TTC549 (cell line): Measurements from ENCODE around the gene C11orf98.
"Not testable (repeated sequence)": the region's sequence is repeated elsewhere in the genome, so short reads cannot be mapped to it uniquely, and the experiment has no call there.

Experiments
- FAIRE-seq: peaks from 2 replicates; lab custom pipeline; 2012; peaks lifted over from hg19 to GRCh38; lab: Jason Lieb, UNC

C11orf98 gene

DNA sequence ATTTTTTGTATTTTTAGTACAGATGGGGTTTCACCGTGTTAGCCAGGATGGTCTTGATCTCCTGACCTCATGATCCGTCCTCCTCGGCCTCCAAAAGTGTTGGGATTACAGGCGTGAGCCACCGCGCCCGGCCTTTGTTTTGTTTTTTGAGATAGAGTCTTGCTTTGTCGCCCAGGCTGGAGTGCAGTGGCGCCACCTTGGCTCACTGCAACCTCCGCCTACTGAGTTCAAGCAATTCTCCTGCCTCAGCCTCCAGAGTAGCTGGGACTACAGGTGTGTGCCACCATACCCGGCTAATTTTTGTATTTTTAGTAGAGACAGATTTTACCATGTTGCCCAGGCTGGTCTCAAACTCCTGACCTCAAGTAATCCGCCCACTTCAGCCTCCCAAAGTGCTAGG, 14.7 kb downstream of the C11orf98 start:
- FAIRE-seq, result not testable (repeated sequence)

DNA sequence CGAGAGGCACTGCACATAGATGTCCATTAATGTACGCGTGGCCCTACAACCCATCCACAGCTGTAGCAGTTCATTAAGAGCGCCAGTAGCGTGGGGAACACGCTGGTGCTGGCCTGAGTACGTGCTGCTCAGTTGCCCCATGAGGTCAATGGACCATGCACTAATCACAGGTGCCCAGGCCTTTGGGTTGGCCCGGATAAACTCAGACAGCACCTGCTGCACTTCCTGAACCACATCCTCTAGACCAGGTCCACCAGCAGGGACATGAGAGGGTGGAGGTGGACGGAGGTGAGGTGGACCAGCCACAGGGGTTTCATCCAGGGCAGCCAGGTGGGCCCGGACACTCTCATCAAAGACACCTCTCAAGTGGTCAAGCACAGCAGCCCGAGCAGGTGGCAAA, 15.5 kb downstream of the C11orf98 start:
- no peak for FAIRE-seq

- no peak for FAIRE-seq
These were observed 16.0 kb downstream of the C11orf98 start for GRCh38 chr11:62648967-62649364.

DNA sequence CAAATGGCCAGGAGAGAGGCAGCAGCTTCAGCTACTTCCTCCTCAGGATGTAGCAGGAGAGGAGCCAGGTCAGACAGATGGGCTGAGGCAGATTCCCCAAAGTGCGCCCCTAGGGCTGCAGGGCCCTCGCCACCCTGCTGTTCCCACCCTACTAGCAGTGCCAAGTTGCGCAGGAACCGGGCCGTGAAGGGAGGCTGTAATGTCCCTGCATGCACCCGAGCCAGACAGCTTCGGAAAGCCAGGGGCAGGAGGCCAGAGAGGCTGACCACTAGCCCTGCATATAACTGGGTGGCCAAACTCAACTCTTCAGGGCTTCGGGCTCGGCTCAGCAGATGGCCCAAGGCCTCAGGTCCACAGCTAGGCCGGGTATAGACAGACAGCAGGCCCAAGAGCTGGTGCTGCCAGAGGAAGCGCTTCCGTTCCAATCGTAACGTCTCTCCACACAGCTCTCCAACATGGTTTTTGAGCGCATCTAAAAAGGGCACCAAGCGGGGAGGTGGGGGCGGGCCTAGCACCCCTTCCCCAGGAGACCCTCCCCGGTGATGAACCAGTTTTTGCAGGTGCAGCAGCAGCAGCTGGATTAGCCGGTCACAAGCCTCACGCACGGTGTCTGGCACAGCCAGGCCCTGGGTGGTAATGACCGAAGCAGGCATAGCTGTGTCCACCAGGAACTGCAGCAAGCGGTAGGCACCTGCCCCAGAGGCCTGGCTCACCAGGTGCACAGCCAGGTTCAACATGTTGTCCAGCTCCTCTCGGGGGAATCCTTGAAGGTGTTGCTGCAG, 16.6 kb downstream of the C11orf98 start:
- FAIRE-seq, result no peak

- FAIRE-seq, result no peak
These were observed 17.4 kb downstream of the C11orf98 start for GRCh38 chr11:62647609-62648005.

DNA sequence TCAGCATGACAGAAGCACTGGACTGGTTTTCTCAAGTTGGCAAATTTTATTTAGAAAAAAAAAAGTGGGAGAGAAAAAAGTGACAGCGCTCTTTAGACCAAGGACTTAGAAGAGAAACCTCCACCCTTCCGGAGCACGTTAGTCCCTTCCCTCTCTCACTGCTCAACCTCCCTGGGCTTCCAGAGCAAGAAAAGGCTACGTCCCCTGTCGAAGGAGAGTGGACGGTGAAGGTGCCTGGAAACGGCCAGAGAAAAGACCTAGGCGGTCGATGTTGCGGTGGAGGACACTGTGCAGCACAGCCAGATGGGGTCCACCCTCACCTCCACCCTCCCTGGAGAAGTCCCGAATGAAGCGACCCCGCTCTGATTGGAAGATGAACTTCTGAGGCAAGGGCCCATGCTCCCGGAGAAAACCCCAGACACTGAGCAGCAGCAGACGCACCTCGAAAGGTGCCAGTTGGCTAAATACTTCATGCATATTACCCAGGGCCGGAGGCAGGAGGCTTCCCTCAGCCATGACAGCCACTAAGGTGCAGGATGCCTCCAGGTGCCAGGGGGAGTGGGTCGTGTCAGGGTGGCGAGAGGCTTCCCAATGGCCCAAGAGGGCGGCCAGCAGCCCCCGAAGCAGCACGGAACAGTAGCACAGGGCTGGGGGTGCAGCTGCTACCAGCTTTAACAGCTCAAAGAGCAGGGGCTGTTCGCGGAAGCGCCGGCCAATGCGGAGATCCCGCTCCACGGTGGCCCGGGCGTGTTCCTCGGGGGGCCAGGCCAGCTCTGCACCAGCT, 18.0 kb downstream of the C11orf98 start:
- no peak for FAIRE-seq

GRCh38 chr11:62645946-62646824, 18.8 kb downstream of the C11orf98 start, which contains the start of gene GANAB:
Gene GANAB (minus strand): TSS chr11:62646613. CDS start chr11:62646599, 14 bp downstream.
- FAIRE-seq, result peak; percentile 88

DNA sequence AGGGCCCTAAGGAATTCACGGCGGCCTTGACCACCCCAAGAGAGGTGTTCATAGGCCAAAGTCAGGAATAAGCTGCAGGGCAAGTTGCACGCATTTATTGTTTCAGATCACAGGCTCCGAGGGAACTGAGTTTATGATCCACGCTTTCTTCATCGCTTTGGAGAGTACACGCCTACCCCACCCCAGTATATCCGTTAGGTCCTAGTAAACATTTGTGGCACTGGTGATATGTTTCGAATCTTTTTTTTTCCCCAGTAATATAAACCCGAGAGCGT, 19.4 kb downstream of the C11orf98 start:
- no peak for FAIRE-seq

DNA sequence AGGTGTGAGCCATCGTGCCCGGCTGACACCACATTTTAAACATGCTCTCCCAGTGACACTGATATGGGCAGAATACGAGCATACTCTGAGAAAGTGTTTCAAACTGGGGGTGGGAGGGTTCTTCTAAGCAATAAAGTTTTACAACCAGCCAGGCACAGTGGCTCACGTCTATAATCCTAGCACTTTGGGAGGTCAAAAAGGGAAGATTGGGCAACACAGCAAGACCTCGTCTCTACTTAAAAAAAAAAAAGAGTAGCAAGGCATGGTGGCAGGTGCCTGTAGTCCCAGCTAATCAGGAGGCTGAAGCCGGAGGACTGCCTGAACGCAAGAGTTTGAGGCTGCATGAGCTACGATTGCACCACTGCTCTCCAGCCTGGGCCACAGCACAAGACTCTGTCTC, 20.8 kb downstream of the C11orf98 start:
- FAIRE-seq, result no peak

DNA sequence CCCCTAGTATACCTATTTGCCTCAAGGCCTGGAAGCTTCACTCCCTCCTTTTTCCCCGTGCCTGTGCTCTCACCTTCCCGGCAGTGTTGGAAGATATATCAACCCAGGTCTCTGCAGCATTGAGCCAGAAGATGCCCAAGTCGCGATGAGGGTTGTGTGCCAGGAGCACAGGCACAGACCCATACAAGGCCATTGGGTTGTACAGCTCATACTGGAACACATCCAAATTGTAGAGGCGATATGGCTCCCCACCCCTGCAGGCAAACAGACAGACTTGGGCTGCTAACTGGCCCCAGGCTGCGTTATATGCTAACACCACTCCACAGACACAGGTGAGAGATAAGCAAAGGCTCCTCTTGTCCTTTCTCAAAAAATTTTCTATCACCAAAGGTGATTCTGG, 32.5 kb downstream of the C11orf98 start:
- FAIRE-seq, result no peak

DNA sequence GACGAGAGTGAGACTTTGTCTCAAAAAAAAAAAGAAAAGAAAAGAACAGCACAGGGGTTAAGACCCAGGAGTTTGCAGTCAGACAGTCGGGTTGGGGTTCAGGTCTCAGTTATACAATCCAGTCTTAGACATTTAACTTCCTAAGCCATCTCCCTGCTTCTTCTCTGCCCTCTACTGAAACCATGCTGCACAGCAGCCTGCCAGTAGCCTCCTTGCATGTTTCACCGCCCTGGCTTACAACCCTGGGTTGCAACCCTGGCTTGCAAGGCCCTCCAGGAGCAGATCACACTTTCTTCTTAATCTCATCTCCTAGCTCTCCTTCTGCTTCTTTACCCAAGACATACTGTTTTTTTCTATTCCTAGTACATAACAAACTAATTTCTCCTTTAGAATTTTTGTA, 37.3 kb downstream of the C11orf98 start:
- FAIRE-seq, result no peak

DNA sequence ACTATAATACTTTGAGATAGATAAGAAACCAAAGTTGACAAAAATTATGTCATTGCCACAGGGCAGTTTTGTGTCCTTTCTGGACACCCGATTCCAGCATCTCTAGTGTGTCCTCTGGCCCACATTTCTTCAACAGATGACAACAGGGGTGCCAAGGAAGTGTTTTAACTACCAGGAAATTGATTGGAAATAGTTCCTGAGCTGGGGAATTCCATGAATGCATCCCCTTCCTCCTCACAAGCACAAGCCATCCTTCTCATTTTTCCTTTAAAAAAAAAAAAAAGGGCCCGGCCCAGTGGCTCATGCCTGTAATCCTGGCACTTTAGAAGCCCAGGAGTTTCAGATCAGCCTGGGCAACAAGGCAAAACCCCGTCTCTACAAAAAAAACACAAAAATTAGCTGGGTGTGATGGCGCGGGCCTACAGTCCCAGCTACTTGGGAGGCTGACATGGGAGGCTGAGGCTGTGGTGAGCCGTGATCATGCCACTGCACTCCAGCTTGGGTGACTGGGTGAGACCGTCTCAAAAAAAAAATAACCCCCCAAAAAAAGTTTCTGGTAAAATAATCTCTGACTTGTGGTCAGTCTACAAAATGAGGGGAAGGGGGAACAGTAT, 42.4 kb downstream of the C11orf98 start:
- no peak for FAIRE-seq

- peak; percentile 49 for FAIRE-seq
These were observed 43.2 kb downstream of the C11orf98 start, which contains the start of gene B3GAT3 for GRCh38 chr11:62621567-62622470. Gene B3GAT3 (minus strand): TSS chr11:62621986. CDS start chr11:62621947, 39 bp downstream.

GRCh38 chr11:62621027-62621566, 43.9 kb downstream of the C11orf98 start:
- FAIRE-seq, result no peak

DNA sequence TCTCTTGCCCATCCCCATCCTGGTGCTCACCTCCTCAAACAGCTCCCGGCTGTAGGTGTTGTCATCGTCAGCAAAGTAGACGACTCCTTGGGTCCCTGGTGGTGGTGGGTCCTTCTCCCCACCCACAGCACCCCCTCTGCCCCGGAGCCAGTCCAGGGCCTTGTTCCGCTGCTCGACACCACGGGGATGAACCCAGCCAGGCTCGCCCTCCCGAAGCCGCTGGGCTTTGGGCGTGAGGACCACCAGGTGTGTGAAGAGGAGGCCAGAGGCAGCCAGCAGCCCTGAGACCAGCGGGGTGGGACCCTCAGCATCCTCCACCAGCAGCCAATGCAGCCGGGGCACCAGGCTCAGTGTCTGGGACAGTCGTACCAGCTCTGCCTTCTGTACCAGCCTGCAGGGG, 48.1 kb downstream of the C11orf98 start:
- FAIRE-seq, result not testable (repeated sequence)

DNA sequence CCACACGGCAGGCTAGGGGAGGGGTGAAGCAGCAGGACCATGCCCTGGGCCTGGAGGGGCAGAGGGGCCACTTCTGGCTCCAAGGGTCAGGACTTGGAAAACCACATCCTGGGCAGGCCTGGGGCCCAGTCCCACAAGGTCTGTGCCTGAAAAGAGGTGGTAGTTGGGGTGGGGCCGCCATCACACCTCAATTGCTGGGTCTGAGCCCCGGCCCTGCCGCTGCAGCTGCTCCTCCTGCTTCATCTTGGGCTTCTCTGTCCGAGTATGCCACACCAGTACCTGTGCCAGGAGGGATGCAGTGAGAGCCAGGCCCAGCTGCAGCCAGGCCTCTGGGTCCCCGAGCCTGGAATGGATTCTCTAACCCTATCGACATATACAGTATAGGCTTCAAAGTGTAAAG, 49.5 kb downstream of the C11orf98 start:
- no peak for FAIRE-seq

DNA sequence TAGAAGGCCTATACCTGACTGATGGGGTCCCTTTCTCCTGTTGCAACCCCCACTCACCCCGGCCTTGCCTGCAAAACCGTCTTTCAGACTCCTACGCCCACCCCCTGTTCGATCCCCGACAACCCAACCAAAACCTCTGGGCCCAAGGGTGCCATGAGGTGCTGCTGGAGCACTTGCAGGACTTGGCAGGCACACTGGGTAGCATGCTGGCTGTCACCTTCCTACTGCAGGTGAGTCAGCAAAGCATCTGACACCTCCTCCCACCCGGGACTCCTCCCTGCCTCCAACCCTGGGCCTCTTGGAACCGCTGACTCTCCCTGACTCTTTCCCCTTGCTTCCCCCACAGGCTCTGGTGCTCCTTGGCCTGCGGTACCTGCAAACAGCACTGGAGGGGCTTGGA, 50.7 kb downstream of the C11orf98 start:
- FAIRE-seq, result no peak

DNA sequence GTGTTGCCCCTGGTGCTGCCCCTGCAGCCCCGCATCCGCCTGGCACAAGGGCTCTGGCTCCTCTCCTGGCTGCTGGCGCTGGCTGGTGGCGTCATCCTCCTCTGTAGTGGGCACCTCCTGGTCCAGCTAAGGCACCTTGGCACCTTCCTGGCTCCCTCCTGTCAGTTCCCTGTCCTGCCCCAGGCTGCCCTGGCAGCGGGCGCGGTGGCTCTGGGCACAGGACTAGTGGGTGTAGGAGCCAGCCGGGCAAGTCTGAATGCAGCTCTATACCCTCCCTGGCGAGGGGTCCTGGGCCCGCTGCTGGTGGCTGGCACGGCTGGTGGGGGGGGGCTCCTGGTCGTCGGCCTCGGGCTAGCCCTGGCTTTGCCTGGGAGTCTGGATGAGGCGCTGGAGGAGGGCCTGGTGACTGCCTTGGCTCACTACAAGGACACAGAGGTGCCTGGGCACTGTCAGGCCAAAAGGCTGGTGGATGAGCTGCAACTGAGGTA, 51.7 kb downstream of the C11orf98 start:
- FAIRE-seq, result no peak
